ENCODE data around the gene PDXK.

PDXK gene

DNA sequence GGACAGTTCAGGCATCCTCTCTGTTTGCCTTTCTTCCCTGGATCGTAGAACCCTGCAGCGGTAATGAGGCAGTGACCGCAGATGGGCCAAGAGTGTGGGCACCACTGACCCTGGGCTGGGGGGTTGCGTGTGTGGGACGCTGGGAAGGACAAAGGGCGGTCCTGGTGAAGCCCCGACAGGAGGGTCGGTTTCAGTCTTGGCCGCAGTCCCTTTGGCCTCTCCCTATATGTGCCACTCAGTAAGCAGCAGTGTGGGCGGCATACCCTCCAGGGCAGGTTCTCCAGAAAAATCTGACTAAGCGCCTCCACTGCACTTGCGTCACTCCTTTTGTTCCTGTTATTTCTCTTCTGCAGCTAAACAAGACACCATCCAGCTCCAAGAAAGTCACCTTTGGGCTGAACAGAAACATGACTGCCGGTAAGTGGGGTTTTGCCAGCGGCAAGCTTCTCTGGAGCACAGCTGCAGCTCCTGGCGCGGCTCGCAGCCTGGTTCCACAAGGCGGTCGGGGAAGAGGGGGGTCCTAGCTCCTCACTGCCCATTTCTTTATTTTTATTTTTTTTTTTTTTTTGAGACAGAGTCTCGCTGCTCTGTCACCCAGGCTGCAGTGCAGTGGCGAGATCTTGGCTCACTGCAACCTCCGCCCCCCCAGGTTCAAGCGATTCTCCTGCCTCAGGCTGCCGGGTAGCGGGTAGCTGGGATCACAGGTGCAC is 27.7 kb upstream of the PDXK start:
- H3K4me3 ChIP-seq (ENCODE audit: low read depth, low read length): no peak overlapping the region
- no peak for TF ChIP-seq CTCF (IDR thresholded peaks at IDR 0.05; ENCODE audit: low read depth, low read length, missing control alignments)
- DNase-seq (ENCODE audit: low read depth): no peak

DNA sequence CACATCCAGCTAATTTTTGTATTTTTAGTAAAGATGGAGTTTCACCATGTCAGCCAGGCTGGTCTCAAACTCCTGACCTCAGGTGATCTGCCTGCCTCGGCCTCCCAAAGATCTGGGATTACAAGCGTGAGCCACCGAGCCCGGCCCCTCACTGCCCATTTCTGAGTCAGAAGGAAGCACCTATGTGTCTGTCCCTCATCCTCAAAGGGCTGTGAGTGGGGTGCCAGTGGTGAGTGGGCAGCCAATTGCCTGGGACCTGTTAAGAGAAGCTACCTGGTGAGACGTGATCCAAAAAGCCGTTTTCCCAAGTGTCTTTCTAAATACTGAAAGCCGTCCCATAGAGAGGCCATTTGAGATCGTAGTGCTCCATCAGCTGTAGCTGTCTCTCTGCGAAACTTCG is 27.1 kb upstream of the PDXK start:
- no peak for TF ChIP-seq CTCF (IDR thresholded peaks at IDR 0.05; ENCODE audit: low read depth, low read length, missing control alignments)
- DNase-seq (ENCODE audit: low read depth): no peak
- no peak overlapping the region for H3K4me3 ChIP-seq (ENCODE audit: low read depth, low read length)

- no peak for DNase-seq (ENCODE audit: low read depth)
- TF ChIP-seq CTCF (IDR thresholded peaks at IDR 0.05; ENCODE audit: low read depth, low read length, missing control alignments): no peak
Measured at GRCh38 chr21:43692949-43693348, 26.0 kb upstream of the PDXK start.

DNA sequence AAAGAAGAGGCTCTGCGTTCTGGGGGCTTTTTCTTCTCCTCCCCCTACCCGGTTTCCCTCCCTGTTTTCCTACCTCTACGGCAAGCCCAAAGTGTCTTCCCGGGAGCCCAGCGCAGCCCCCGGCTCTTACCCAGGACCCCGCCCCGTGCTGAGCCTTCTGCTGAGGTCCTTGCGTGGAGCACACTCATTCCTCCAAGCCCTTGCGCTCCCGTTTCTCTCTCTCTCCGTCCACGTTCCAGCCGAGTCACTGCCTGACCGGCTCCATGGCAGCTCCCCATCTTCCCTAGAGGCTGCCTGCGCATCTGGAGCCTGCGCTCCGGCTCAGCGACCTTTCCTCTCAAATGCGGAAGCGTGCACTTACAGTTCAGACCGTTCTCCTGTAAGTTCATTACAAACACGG is 24.9 kb upstream of the PDXK start:
- no peak overlapping the region for H3K4me3 ChIP-seq (ENCODE audit: low read depth, low read length)
- DNase-seq (ENCODE audit: low read depth): no peak
- no peak for TF ChIP-seq CTCF (IDR thresholded peaks at IDR 0.05; ENCODE audit: low read depth, low read length, missing control alignments)

More at GRCh38 chr21:43692949-43693348, 26.0 kb upstream of the PDXK start:
- no peak overlapping the region for H3K4me3 ChIP-seq (ENCODE audit: low read depth, low read length)

DNA sequence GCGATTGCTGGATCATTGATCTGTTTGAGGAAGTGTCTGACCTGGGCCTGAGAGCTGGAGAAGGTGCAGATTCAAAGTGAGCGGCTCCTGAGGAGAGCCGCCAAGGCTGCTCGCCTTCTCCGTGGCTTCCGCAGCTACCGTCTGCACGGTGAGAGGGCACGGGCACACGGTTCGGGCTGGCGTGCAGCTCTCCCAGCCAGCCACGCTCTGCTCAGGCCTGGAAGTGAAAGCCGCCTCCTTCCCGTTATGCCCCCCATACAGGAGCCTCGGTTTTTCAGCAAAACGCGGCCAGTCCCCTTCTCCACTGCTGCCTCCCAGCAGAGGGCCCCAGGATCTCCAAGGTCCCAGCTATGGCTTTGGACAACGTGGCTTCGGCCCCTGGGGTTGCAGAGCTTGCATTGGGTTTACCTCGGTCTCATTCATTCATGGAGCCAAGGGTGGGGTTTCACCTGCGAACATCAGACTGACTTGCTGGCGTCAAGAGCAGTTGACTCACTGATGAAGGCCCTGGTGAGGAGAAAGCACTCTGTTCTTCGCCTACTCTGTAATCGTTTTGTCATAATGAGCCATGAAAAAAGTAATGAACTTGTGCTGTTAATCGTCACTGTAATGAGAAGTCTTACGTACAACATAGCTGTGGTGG is 24.4 kb upstream of the PDXK start:
- TF ChIP-seq CTCF (IDR thresholded peaks at IDR 0.05; ENCODE audit: low read depth, low read length, missing control alignments): no peak
- DNase-seq (ENCODE audit: low read depth): no peak
- H3K4me3 ChIP-seq (ENCODE audit: low read depth, low read length): no peak overlapping the region

GRCh38 chr21:43696214-43696613 is 22.7 kb upstream of the PDXK start:
- no peak for TF ChIP-seq CTCF (IDR thresholded peaks at IDR 0.05; ENCODE audit: low read depth, low read length, missing control alignments)
- H3K4me3 ChIP-seq (ENCODE audit: low read depth, low read length): no peak overlapping the region
- no peak for DNase-seq (ENCODE audit: low read depth)

Data from GM12864 (cell line).